A549 (cell line): ENCODE data around the gene ASPN. TPM values are rescaled to one million over a fixed set of nuclear protein-coding genes. Genes with fewer than 3 reads are reported as not detected.
A peak's percentile ranks its signal among the peaks of the same experiment; 100 is the strongest.

Experiments used
- ATAC-seq, 2 experiments: fragments of 200-7000 bp in 1 of 2; fragments of >200 bp in 1 of 2; cut with Nextera tagmentation in 1 of 2; cut with Tn5 transposase in 1 of 2; 3 replicates each; pipeline versions ENCODE4 v1.8.0 to v1.9.1; 2018 to 2020; ENCODE audit warnings: mild to moderate bottlenecking in 1 of 2, moderate library complexity in 1 of 2
- CTCF ChIA-PET: fragments of 300-600 bp; sonication (Branson Sonifier 250); formaldehyde crosslinking; extraction: SDS; loops from one replicate; lab custom pipeline; 2021; ENCODE audit warnings: antibody characterized with exemption, inconsistent platforms; lab: Yijun Ruan, JAX
- POLR2A ChIA-PET: fragments of 350-600 bp; formaldehyde crosslinking; extraction: SDS; loops from one replicate; lab custom pipeline; 2021; ENCODE audit warnings: antibody characterized with exemption, inconsistent platforms; lab: Yijun Ruan, JAX
- DNase-seq, 2 experiments: peaks; one replicate each; pipeline versions ENCODE4 v3.0.0 to v3.0.0-alpha.2; 2011 to 2016; ENCODE audit warnings: low read depth in 1 of 2, low spot score in 1 of 2
- FAIRE-seq: peaks from 2 replicates; lab custom pipeline; 2011; peaks lifted over from hg19 to GRCh38; lab: Jason Lieb, UNC
- H3K27ac ChIP-seq, 2 experiments: fragments of >200 bp; sonication (Bioruptor Twin); formaldehyde crosslinking; 3 replicates each; pipeline ENCODE4 v1.5.1; 2016 to 2017
- H3K4me1 ChIP-seq: fragments of >200 bp; sonication (Bioruptor Twin); formaldehyde crosslinking; 3 replicates; pipeline ENCODE4 v1.6.1; 2016
- H3K4me2 ChIP-seq: fragments of >200 bp; sonication (Bioruptor Twin); formaldehyde crosslinking; 3 replicates; pipeline ENCODE4 v1.6.1; 2016
- H3K4me3 ChIP-seq: fragments of >200 bp; sonication (Bioruptor Twin); formaldehyde crosslinking; 3 replicates; pipeline ENCODE4 v1.5.1; 2016
- H3K9me3 ChIP-seq: fragments of >200 bp; sonication (Bioruptor Twin); formaldehyde crosslinking; 3 replicates; pipeline ENCODE4 v1.6.1; 2016
- ESRRA ChIP-seq: fragments of 150-350 bp; IDR thresholded peaks from 2 replicates; pipeline ENCODE4 v1.6.1; 2014; ENCODE audit warnings: mild to moderate bottlenecking, low read length, borderline replicate concordance
- FOSB ChIP-seq: fragments of 250-450 bp; sonication (Bioruptor Pico); IDR thresholded peaks from 2 replicates; pipeline ENCODE4 v1.5.0; 2020; ENCODE audit warnings: mild to moderate bottlenecking, moderate library complexity
- HEYL ChIP-seq: fragments of 250-450 bp; sonication (Bioruptor Pico); IDR thresholded peaks from 2 replicates; pipeline ENCODE4 v1.8.0; 2021; ENCODE audit warnings: mild to moderate bottlenecking, moderate library complexity
- MAFK ChIP-seq: fragments of 450-650 bp; IDR thresholded peaks from 2 replicates; pipeline ENCODE4 v1.6.1; 2014; ENCODE audit not compliant: partially characterized antibody
- NFE2L2 ChIP-seq: fragments of 150-350 bp; conservative IDR thresholded peaks from 2 replicates; pipeline ENCODE4 v1.6.1; 2014; ENCODE audit warnings: low read length
- NPAS2 ChIP-seq: fragments of 250-450 bp; sonication (Bioruptor Pico); IDR thresholded peaks from 2 replicates; pipeline ENCODE4 v1.8.0; 2022; ENCODE audit warnings: mild to moderate bottlenecking, moderate library complexity, borderline replicate concordance
- POLR2AphosphoS2 ChIP-seq: conservative IDR thresholded peaks from 2 replicates; pipeline ENCODE4 v1.6.1; 2012; ENCODE audit warnings: low read length, improper control_type of control experiment, inconsistent platforms
- RAD21 ChIP-seq, 2 experiments: fragments of >200 bp in 1 of 2; sonication (Bioruptor Twin) in 1 of 2; formaldehyde crosslinking in 1 of 2; IDR thresholded peaks in 1 of 2; conservative IDR thresholded peaks in 1 of 2; 2 replicates in 1 of 2; 3 replicates in 1 of 2; pipeline ENCODE4 v1.6.1; 2012 to 2018; ENCODE audit warnings: inconsistent platforms in 1 of 2
- RARB ChIP-seq: fragments of 250-450 bp; sonication (Bioruptor Pico); IDR thresholded peaks from 2 replicates; pipeline ENCODE4 v1.8.0; 2021; ENCODE audit warnings: mild to moderate bottlenecking, moderate library complexity
- SMC3 ChIP-seq: fragments of >200 bp; sonication (Bioruptor Twin); formaldehyde crosslinking; IDR thresholded peaks from 3 replicates; pipeline ENCODE4 v1.6.1; 2018; ENCODE audit warnings: inconsistent platforms
- ZFP36 ChIP-seq: fragments of 450-650 bp; IDR thresholded peaks from 2 replicates; pipeline ENCODE4 v1.6.1; 2014; ENCODE audit warnings: borderline replicate concordance; ENCODE audit not compliant: partially characterized antibody
- WGBS: methylation state at CpG from one replicate; pipeline ENCODE4 v1.1.6; 2017; ENCODE audit errors: missing lambda C conversion rate; 5-methylcytosine and 5-hydroxymethylcytosine counted together
- polyA plus RNA-seq, 4 experiments: library from polyadenylated mRNA; depleted of rRNA in 3 of 4; stranded (reverse); fragments of >200 nt; fragmentation: RNase III in 1 of 4; extraction: RNeasy Plus Mini Kit Qiagen cat#74134 plus additional on column Dnase treatment in 1 of 4; gene quantifications; 2 replicates in 3 of 4; 3 replicates in 1 of 4; pipeline ENCODE4 v1.2.3, GENCODE V29; 2011 to 2017
- TF ChIP-seq, protein P1 (sequence below): fragments of 450-650 bp; IDR thresholded peaks from 2 replicates; pipeline ENCODE4 v1.6.1; 2014; ENCODE audit warnings: antibody characterized with exemption
- TF ChIP-seq, protein P2 (sequence below): fragments of 250-450 bp; sonication (Bioruptor Pico); IDR thresholded peaks from 2 replicates; pipeline ENCODE4 v1.5.0; 2021; ENCODE audit warnings: mild to moderate bottlenecking, moderate library complexity, borderline replicate concordance
- TF ChIP-seq, protein P3 (sequence below): fragments of >200 bp; sonication (Bioruptor Twin); formaldehyde crosslinking; IDR thresholded peaks from 2 replicates; pipeline ENCODE4 v1.6.1; 2016
- TF ChIP-seq, protein P4 (sequence below): fragments of >200 bp; sonication (Bioruptor Twin); formaldehyde crosslinking; IDR thresholded peaks from 3 replicates; pipeline ENCODE4 v1.5.1; 2016
- TF ChIP-seq, protein P5 (sequence below): fragments of 200-600 bp; sonication (generic); IDR thresholded peaks from 2 replicates; pipeline ENCODE4 v1.6.1; 2016; ENCODE audit warnings: antibody characterized with exemption, mild to moderate bottlenecking, moderate library complexity

Gene ASPN
- polyA plus RNA-seq, 2 of the 4 experiments (the other 2 are of a cell fraction) = not detected

DNA sequence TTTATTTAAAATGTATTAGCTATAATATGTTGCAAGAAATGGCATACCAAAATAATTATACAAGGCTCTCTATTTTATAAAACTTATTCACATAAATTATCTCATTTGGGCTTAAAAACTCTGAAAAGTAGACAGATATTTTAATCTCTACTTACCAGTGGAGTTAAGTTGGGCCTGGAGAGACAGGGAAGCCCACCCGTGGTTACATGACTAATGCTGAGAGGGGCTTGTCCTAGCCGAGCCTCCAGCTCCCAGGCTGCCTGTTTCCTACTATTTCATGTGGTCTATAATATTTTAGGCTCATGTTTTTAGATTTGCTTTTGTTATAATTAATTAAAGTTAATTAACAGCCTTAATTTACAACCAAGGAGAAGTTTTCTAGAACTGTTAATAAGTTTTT, 20.9 kb upstream of the ASPN start:
- ChIA-PET POLR2A (interaction anchor here (0.6 kb wide), 1 partner anchor 898 kb away, joined by 3 read pairs; no protein-coding TSS in a partner anchor), CTCF (interaction anchor here (1.2 to 1.9 kb wide), 6 partner anchors 9 to 131 kb away, joined by 3 to 10 read pairs (median 4); no protein-coding TSS in a partner anchor)
- ATAC-seq = no peak
- Histone ChIP-seq H3K4me2 (no peak overlapping the region), H3K9me3 (no peaks in the 10 kb centered on the region), H3K4me3 (no peak overlapping the region), H3K4me1 (peaks cover 24% of the 10 kb centered on the region), H3K27ac (no peak overlapping the region)
- FAIRE-seq = no peak
- WGBS = 84% methylated on average over 2 of the region's 2 CpGs
- no peak for DNase-seq
- no peak for TF ChIP-seq ESRRA

DNA sequence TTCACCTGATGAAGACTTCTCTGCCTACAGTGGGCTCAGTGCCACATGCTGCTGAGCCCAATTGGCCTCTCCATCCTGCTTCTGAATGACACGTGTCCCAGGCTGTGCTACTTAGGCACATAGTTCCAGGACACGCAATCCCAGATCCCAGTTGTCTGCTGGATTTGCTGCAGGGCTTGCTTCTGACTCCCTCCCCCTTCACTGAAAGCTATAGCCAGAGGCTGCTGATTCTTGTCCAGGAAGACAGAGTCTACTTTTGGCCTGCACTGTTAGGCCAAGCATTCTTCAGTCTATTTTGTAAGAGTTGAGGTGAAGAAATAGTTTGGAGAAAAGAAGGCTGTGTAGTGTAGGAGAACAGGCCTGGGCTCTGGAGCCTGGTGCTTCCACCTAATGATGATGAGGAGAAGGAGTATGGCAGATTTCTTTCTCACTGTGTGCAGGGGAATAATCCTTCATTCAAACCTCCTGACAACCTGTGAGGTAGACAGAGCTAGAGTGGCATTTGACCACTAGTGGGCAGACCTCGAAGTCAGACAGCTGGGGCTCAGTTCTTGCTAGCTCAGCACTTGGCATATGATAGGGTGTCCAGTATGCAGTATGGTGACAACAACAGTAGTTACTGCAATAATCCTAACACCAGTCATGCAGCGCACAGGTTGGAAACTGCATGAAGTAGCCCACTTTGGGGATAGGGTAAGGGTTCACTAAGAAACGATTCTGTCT, 19.5 kb upstream of the ASPN start:
- H3K9me3 ChIP-seq = no peaks in the 10 kb centered on the region
- DNase-seq = peak; percentile 43 to 65
- POLR2A ChIA-PET = no interaction called here
- H3K4me2 ChIP-seq = no peak overlapping the region
- H3K4me3 ChIP-seq = no peak overlapping the region
- TF ChIP-seq, protein P1, sequence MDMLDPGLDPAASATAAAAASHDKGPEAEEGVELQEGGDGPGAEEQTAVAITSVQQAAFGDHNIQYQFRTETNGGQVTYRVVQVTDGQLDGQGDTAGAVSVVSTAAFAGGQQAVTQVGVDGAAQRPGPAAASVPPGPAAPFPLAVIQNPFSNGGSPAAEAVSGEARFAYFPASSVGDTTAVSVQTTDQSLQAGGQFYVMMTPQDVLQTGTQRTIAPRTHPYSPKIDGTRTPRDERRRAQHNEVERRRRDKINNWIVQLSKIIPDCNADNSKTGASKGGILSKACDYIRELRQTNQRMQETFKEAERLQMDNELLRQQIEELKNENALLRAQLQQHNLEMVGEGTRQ = no peak
- TF ChIP-seq RARB (no peak), NPAS2 (CRISPR knock-in tag) (no peak), SMC3 (peak; percentile 43; the same call in 1 of the 3 replicates), POLR2AphosphoS2 (no peak), RAD21 (conservative IDR thresholded peaks at IDR 0.05 in 1 of 2, IDR thresholded peaks at IDR 0.05 in 1 of 2) (peak; percentile 30 to 42; a peak in 2 of 5 replicates), HEYL (CRISPR knock-in tag) (no peak), MAFK (peak; percentile 98), FOSB (no peak)
- TF ChIP-seq, protein P2, sequence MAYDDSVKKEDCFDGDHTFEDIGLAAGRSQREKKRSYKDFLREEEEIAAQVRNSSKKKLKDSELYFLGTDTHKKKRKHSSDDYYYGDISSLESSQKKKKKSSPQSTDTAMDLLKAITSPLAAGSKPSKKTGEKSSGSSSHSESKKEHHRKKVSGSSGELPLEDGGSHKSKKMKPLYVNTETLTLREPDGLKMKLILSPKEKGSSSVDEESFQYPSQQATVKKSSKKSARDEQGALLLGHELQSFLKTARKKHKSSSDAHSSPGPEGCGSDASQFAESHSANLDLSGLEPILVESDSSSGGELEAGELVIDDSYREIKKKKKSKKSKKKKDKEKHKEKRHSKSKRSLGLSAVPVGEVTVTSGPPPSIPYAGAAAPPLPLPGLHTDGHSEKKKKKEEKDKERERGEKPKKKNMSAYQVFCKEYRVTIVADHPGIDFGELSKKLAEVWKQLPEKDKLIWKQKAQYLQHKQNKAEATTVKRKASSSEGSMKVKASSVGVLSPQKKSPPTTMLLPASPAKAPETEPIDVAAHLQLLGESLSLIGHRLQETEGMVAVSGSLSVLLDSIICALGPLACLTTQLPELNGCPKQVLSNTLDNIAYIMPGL (CRISPR knock-in tag) = no peak
- TF ChIP-seq, protein P3, sequence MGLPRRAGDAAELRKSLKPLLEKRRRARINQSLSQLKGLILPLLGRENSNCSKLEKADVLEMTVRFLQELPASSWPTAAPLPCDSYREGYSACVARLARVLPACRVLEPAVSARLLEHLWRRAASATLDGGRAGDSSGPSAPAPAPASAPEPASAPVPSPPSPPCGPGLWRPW = no peak
- TF ChIP-seq, protein P4, sequence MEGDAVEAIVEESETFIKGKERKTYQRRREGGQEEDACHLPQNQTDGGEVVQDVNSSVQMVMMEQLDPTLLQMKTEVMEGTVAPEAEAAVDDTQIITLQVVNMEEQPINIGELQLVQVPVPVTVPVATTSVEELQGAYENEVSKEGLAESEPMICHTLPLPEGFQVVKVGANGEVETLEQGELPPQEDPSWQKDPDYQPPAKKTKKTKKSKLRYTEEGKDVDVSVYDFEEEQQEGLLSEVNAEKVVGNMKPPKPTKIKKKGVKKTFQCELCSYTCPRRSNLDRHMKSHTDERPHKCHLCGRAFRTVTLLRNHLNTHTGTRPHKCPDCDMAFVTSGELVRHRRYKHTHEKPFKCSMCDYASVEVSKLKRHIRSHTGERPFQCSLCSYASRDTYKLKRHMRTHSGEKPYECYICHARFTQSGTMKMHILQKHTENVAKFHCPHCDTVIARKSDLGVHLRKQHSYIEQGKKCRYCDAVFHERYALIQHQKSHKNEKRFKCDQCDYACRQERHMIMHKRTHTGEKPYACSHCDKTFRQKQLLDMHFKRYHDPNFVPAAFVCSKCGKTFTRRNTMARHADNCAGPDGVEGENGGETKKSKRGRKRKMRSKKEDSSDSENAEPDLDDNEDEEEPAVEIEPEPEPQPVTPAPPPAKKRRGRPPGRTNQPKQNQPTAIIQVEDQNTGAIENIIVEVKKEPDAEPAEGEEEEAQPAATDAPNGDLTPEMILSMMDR = peak; percentile 54
- WGBS = 66% methylated on average over 5 of the region's 5 CpGs
- peak; percentile 89 to 93 for ATAC-seq
- peak; percentile 46 for FAIRE-seq
- CTCF ChIA-PET = interaction anchor here (0.6 to 1.9 kb wide), 16 partner anchors 7 to 364 kb away, joined by 3 to 10 read pairs (median 3); no protein-coding TSS in a partner anchor
- H3K4me1 ChIP-seq = peaks cover 19% of the 10 kb centered on the region
- H3K27ac ChIP-seq = no peak overlapping the region

DNA sequence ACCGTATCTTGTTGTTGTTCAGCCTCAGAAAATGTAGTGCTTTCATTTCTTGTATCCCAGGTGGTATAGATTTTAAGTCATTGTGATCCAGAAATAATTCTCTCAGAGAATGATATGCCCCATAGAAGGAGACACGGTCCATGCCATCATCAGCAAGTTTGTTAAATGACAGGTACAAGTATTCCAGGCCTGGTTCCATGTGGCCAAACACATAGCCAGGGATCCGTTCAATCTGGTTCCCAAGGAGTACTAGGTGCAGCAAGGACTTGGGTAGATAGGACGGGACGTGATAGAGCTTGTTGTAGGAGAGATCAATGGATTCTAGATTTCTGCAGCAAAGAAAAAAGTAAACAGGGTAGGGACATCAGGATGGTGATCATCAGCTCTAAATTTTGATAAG, 18.4 kb upstream of the ASPN start:
- TF ChIP-seq, protein P5, sequence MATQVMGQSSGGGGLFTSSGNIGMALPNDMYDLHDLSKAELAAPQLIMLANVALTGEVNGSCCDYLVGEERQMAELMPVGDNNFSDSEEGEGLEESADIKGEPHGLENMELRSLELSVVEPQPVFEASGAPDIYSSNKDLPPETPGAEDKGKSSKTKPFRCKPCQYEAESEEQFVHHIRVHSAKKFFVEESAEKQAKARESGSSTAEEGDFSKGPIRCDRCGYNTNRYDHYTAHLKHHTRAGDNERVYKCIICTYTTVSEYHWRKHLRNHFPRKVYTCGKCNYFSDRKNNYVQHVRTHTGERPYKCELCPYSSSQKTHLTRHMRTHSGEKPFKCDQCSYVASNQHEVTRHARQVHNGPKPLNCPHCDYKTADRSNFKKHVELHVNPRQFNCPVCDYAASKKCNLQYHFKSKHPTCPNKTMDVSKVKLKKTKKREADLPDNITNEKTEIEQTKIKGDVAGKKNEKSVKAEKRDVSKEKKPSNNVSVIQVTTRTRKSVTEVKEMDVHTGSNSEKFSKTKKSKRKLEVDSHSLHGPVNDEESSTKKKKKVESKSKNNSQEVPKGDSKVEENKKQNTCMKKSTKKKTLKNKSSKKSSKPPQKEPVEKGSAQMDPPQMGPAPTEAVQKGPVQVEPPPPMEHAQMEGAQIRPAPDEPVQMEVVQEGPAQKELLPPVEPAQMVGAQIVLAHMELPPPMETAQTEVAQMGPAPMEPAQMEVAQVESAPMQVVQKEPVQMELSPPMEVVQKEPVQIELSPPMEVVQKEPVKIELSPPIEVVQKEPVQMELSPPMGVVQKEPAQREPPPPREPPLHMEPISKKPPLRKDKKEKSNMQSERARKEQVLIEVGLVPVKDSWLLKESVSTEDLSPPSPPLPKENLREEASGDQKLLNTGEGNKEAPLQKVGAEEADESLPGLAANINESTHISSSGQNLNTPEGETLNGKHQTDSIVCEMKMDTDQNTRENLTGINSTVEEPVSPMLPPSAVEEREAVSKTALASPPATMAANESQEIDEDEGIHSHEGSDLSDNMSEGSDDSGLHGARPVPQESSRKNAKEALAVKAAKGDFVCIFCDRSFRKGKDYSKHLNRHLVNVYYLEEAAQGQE = no peak
- TF ChIP-seq NPAS2 (CRISPR knock-in tag) (no peak), ZFP36 (no peak), RARB (no peak), NFE2L2 (no peak)
- ATAC-seq = no peak
- ChIA-PET CTCF (interaction anchor here (0.5 to 1.4 kb wide), 4 partner anchors 8 to 120 kb away, joined by 3 read pairs; no protein-coding TSS in a partner anchor), POLR2A (no interaction called here)
- H3K4me2 ChIP-seq = no peak overlapping the region
- no peak for FAIRE-seq
- peaks cover 8% of the 10 kb centered on the region; the same call in 2 of the 3 replicates for H3K4me1 ChIP-seq
- WGBS = 88% methylated on average over 5 of the region's 5 CpGs
- DNase-seq = no peak
- no peak overlapping the region for H3K4me3 ChIP-seq
- H3K9me3 ChIP-seq = no peaks in the 10 kb centered on the region
- H3K27ac ChIP-seq = no peak overlapping the region
